Liver (tissue), 9 donors: ENCODE measurements around the gene DUOXA1. TPM values are rescaled to one million over a fixed set of nuclear protein-coding genes. Genes with fewer than 3 reads are reported as not detected.

Experiments
- DNase-seq: peaks from one replicate; pipeline ENCODE4 v3.0.0-alpha.2; 2017; ENCODE audit warnings: low spot score
- H3K27ac ChIP-seq, 2 donors: one replicate each; pipeline ENCODE4 v1.7.0; 2013; ENCODE audit warnings: inconsistent platforms in 2 of 2, low read length in 2 of 2, control low read depth in 1 of 2, low read depth in 1 of 2, mild to moderate bottlenecking in 1 of 2
- H3K27me3 ChIP-seq, 4 donors: one replicate each; pipeline versions ENCODE4 v1.6.1 to v1.7.0; 2013; ENCODE audit warnings: low read length in 3 of 4, inconsistent platforms in 1 of 4, mild to moderate bottlenecking in 1 of 4, moderate library complexity in 1 of 4; ENCODE audit not compliant: control insufficient read depth in 4 of 4, insufficient read depth in 4 of 4
- H3K36me3 ChIP-seq, 4 donors: one replicate each; pipeline versions ENCODE4 v1.6.1 to v1.7.0; 2013; ENCODE audit warnings: low read length in 3 of 4, mild to moderate bottlenecking in 3 of 4, low read depth in 1 of 4, moderate library complexity in 1 of 4; ENCODE audit not compliant: control insufficient read depth in 4 of 4, insufficient read depth in 3 of 4
- H3K4me1 ChIP-seq, 4 donors: one replicate each; pipeline versions ENCODE4 v1.6.1 to v1.7.0; 2013; ENCODE audit warnings: low read length in 3 of 4, mild to moderate bottlenecking in 3 of 4, moderate library complexity in 1 of 4; ENCODE audit not compliant: control insufficient read depth in 4 of 4, insufficient read depth in 4 of 4
- H3K4me3 ChIP-seq, 3 donors: one replicate each; pipeline versions ENCODE4 v1.6.1 to v1.7.0; 2013; ENCODE audit warnings: low read length in 3 of 3, control low read depth in 1 of 3, low read depth in 1 of 3, mild to moderate bottlenecking in 1 of 3
- H3K9ac ChIP-seq, 2 donors: one replicate each; pipeline ENCODE4 v1.7.0; 2013; ENCODE audit warnings: low read length in 2 of 2, mild to moderate bottlenecking in 2 of 2, moderate library complexity in 2 of 2, control low read depth in 1 of 2, low read depth in 1 of 2
- H3K9me3 ChIP-seq, 4 donors: one replicate each; pipeline versions ENCODE4 v1.6.1 to v1.7.0; 2013; ENCODE audit warnings: low read length in 3 of 4; ENCODE audit not compliant: control insufficient read depth in 4 of 4
- ATF3 ChIP-seq: IDR thresholded peaks from 2 replicates; pipeline ENCODE4 v1.6.1; 2016; ENCODE audit warnings: antibody characterized with exemption
- CTCF ChIP-seq: fragments of 150-350 bp; IDR thresholded peaks from 2 replicates; pipeline ENCODE4 v1.5.1; 2017; ENCODE audit warnings: improper control_type of control experiment, low read depth, low read length; ENCODE audit not compliant: missing input control
- EGR1 ChIP-seq, 2 donors: IDR thresholded peaks; 2 replicates each; pipeline ENCODE4 v1.6.1; 2016 to 2018; ENCODE audit warnings: antibody characterized with exemption in 2 of 2, low read depth in 2 of 2
- FOXA1 ChIP-seq: IDR thresholded peaks from 2 replicates; pipeline ENCODE4 v1.6.1; 2016; ENCODE audit warnings: antibody characterized with exemption
- FOXA2 ChIP-seq: IDR thresholded peaks from 2 replicates; pipeline ENCODE4 v1.6.1; 2016; ENCODE audit warnings: antibody characterized with exemption
- GABPA ChIP-seq, 2 donors: IDR thresholded peaks in 1 of 2; conservative IDR thresholded peaks in 1 of 2; 2 replicates each; pipeline ENCODE4 v1.6.1; 2016; ENCODE audit warnings: antibody characterized with exemption in 2 of 2, mild to moderate bottlenecking in 1 of 2, moderate library complexity in 1 of 2
- HNF4G ChIP-seq: IDR thresholded peaks from 2 replicates; pipeline ENCODE4 v1.6.1; 2016; ENCODE audit warnings: antibody characterized with exemption
- JUND ChIP-seq, 2 donors: IDR thresholded peaks; 2 replicates each; pipeline ENCODE4 v1.6.1; 2016; ENCODE audit warnings: antibody characterized with exemption in 2 of 2
- MAX ChIP-seq: IDR thresholded peaks from 2 replicates; pipeline ENCODE4 v1.6.1; 2016; ENCODE audit warnings: antibody characterized with exemption
- NR2F2 ChIP-seq: IDR thresholded peaks from 2 replicates; pipeline ENCODE4 v1.6.1; 2016; ENCODE audit warnings: antibody characterized with exemption
- RAD21 ChIP-seq, 2 donors: IDR thresholded peaks; 2 replicates each; pipeline ENCODE4 v1.6.1; 2016; ENCODE audit warnings: antibody characterized with exemption in 2 of 2, mild to moderate bottlenecking in 2 of 2
- REST ChIP-seq: IDR thresholded peaks from 2 replicates; pipeline ENCODE4 v1.6.1; 2016; ENCODE audit warnings: antibody characterized with exemption, mild to moderate bottlenecking
- RXRA ChIP-seq, 2 donors: IDR thresholded peaks; 2 replicates each; pipeline ENCODE4 v1.6.1; 2017 to 2018; ENCODE audit warnings: antibody characterized with exemption in 2 of 2, mild to moderate bottlenecking in 1 of 2
- SP1 ChIP-seq: IDR thresholded peaks from 2 replicates; pipeline ENCODE4 v1.6.1; 2018; ENCODE audit warnings: antibody characterized with exemption, mild to moderate bottlenecking
- TAF1 ChIP-seq: conservative IDR thresholded peaks from 2 replicates; pipeline ENCODE4 v1.6.1; 2016; ENCODE audit warnings: antibody characterized with exemption, mild to moderate bottlenecking
- YY1 ChIP-seq: IDR thresholded peaks from 2 replicates; pipeline ENCODE4 v1.6.1; 2016; ENCODE audit warnings: antibody characterized with exemption, mild to moderate bottlenecking
- ZBTB33 ChIP-seq: IDR thresholded peaks from 2 replicates; pipeline ENCODE4 v1.6.1; 2016; ENCODE audit warnings: antibody characterized with exemption
- WGBS: extraction: QIAGEN DNeasy Blood & Tissue Kit; methylation state at CpG from one replicate; pipeline ENCODE4 v1.1.7; 2013; 5-methylcytosine and 5-hydroxymethylcytosine counted together
- polyA plus RNA-seq, 2 donors: library from polyadenylated mRNA; stranded (reverse) in 1 of 2; unstranded in 1 of 2; fragments of 200-250 nt in 1 of 2; fragments of >200 nt in 1 of 2; fragmentation: Nextera tagmentation in 1 of 2; extraction: Ambion mirVana in 1 of 2; gene quantifications; one replicate each; pipeline versions ENCODE4 v1.2.1 to v1.2.3, GENCODE V29; 2013 to 2015
- total RNA-seq, 2 donors: library from RNA; depleted of rRNA; stranded (reverse); fragments of >200 nt; gene quantifications; one replicate each; pipeline ENCODE4 v1.2.3, GENCODE V29; 2014
- donor health status: healthy.
- donor health status: healthy.
- donor health status: healthy.
- donor health status: healthy.
- donor health status: healthy.

Gene DUOXA1
- total and polyA plus RNA-seq, 4 donors: 0.02 TPM; not detected in 3

GRCh38 chr15:45106002-45106790 lies 23.5 kb downstream of the DUOXA1 start:
- Histone ChIP-seq H3K4me3 (no peak overlapping the region), H3K27ac (no peak overlapping the region), H3K36me3 (no peaks in the 10 kb centered on the region), H3K4me1 (no peaks in the 10 kb centered on the region), H3K9me3 (no peaks in the 10 kb centered on the region), H3K27me3 (peaks cover 0 to 3% (median 1%) of the 10 kb centered on the region in 4 donors), H3K9ac (no peak overlapping the region)
- no peak for TF ChIP-seq TAF1
- TF ChIP-seq ATF3: no peak
- no peak for TF ChIP-seq RXRA (IDR thresholded peaks at IDR 0.05)
- TF ChIP-seq FOXA2: no peak
- no peak for TF ChIP-seq NR2F2
- no peak for TF ChIP-seq SP1
- no peak for TF ChIP-seq HNF4G
- TF ChIP-seq EGR1 (IDR thresholded peaks at IDR 0.05; ENCODE audit: low read depth in 2 of 2): no peak
- TF ChIP-seq FOXA1: no peak
- no peak for TF ChIP-seq GABPA (IDR thresholded peaks at IDR 0.05 in 1 of 2, conservative IDR thresholded peaks at IDR 0.05 in 1 of 2)
- TF ChIP-seq MAX: no peak
- no peak for TF ChIP-seq REST
- no peak for TF ChIP-seq CTCF
- TF ChIP-seq RAD21 (IDR thresholded peaks at IDR 0.05): no peak
- no peak for TF ChIP-seq JUND (IDR thresholded peaks at IDR 0.05)
- no peak for TF ChIP-seq YY1
- TF ChIP-seq ZBTB33: no peak
- DNase-seq: no peak
- WGBS: 80% methylated on average over 15 of the region's 15 CpGs
